Tibial nerve (tissue), 3 donors: ENCODE measurements around the gene MYO3B.

ENCODE experiments used
- CTCF ChIP-seq, 5 experiments: fragments of 200-600 bp in 3 of 5; fragments of 450-650 bp in 2 of 5; sonication (generic) in 3 of 5; IDR thresholded peaks; one replicate each; pipeline ENCODE4 v1.5.1; 2016 to 2019; ENCODE audit warnings: antibody characterized with exemption in 5 of 5, mild to moderate bottlenecking in 3 of 5, moderate library complexity in 2 of 5
- POLR2A ChIP-seq, 2 donors: fragments of 450-650 bp; IDR thresholded peaks; one replicate each; pipeline ENCODE4 v1.6.1; 2017; ENCODE audit warnings: antibody characterized with exemption in 2 of 2, mild to moderate bottlenecking in 2 of 2, moderate library complexity in 2 of 2

- TF ChIP-seq CTCF (IDR thresholded peaks at IDR 0.05) (no peak), POLR2A (IDR thresholded peaks at IDR 0.05) (no peak)
Observed at GRCh38 chr2:170428868-170429267, 250.9 kb downstream of the MYO3B start.
